ENCODE results near the gene SORCS2. TPM values are rescaled to one million over a fixed set of nuclear protein-coding genes. Genes with fewer than 3 reads are reported as not detected.

SORCS2 gene
- polyA plus RNA-seq, 1 donor (not counting 4 experiments of a cell fraction or from before 2014, with no cell fraction given): 0.09 TPM

GRCh38 chr4:7202411-7202810, 10.1 kb downstream of the SORCS2 start:
- no peak for DNase-seq (ENCODE audit: low read depth, low spot score)
- Histone ChIP-seq H3K79me2 (ENCODE audit: control insufficient read depth, insufficient read depth, low read length) (no peaks in the 10 kb centered on the region), H3K36me3 (ENCODE audit: control insufficient read depth in 2 of 2, extremely low read depth in 1 of 2, insufficient read depth in 2 of 2, low read length in 2 of 2) (no peaks in the 10 kb centered on the region), H3K27me3 (ENCODE audit: control insufficient read depth, extremely low read depth, insufficient read depth, low read length) (peaks cover 10% of the 10 kb centered on the region), H4K20me1 (ENCODE audit: control insufficient read depth, extremely low read depth, insufficient read depth, low read length) (no peaks in the 10 kb centered on the region), H3K4me3 (ENCODE audit: control insufficient read depth in 2 of 3, extremely low read depth in 1 of 3, insufficient read depth in 2 of 3, low read depth in 1 of 3, low read length in 3 of 3) (no peak overlapping the region), H2AFZ (ENCODE audit: control insufficient read depth, low read length) (no peak overlapping the region), H3K4me2 (ENCODE audit: control insufficient read depth, extremely low read depth, insufficient read depth, low read depth, low read length) (no peak overlapping the region), H3K9me1 (ENCODE audit: control insufficient read depth, extremely low read depth, insufficient read depth, low read length) (no peaks in the 10 kb centered on the region), H3K9ac (ENCODE audit: control insufficient read depth, extremely low read depth, insufficient read depth, low read length) (no peak overlapping the region), H3K9me3 (ENCODE audit: control insufficient read depth, low read depth, low read length) (no peaks in the 10 kb centered on the region), H3K27ac (ENCODE audit: control insufficient read depth, insufficient read depth, low read length) (no peak overlapping the region), H3K4me1 (ENCODE audit: control insufficient read depth, extremely low read depth, insufficient read depth, low read length) (peaks cover 14% of the 10 kb centered on the region)
- dilution Hi-C loops (cut with MboI; ENCODE audit: extremely low pct_ligation_motif_present, low sequenced_read_pairs): no loop called here
- TF ChIP-seq EZH2 (IDR thresholded peaks at IDR 0.05; ENCODE audit: low read length) (no peak), CTCF (optimal IDR thresholded peaks at IDR 0.05 in 1 of 3, IDR thresholded peaks at IDR 0.05 in 1 of 3, conservative IDR thresholded peaks at IDR 0.05 in 1 of 3; ENCODE audit: extremely low read depth in 1 of 3, insufficient read depth in 2 of 3, low read length in 3 of 3) (no peak)
- no peak for FAIRE-seq

- Histone ChIP-seq H3K4me2 (ENCODE audit: control insufficient read depth, extremely low read depth, insufficient read depth, low read depth, low read length) (no peak overlapping the region), H3K36me3 (ENCODE audit: control insufficient read depth in 2 of 2, extremely low read depth in 1 of 2, insufficient read depth in 2 of 2, low read length in 2 of 2) (no peaks in the 10 kb centered on the region), H3K9me3 (ENCODE audit: control insufficient read depth, low read depth, low read length) (no peaks in the 10 kb centered on the region), H3K4me1 (ENCODE audit: control insufficient read depth, extremely low read depth, insufficient read depth, low read length) (peaks cover 16% of the 10 kb centered on the region), H3K9me1 (ENCODE audit: control insufficient read depth, extremely low read depth, insufficient read depth, low read length) (no peaks in the 10 kb centered on the region), H2AFZ (ENCODE audit: control insufficient read depth, low read length) (no peak overlapping the region), H3K4me3 (ENCODE audit: control insufficient read depth in 2 of 3, extremely low read depth in 1 of 3, insufficient read depth in 2 of 3, low read depth in 1 of 3, low read length in 3 of 3) (no peak overlapping the region), H3K27ac (ENCODE audit: control insufficient read depth, insufficient read depth, low read length) (no peak overlapping the region), H3K9ac (ENCODE audit: control insufficient read depth, extremely low read depth, insufficient read depth, low read length) (no peak overlapping the region), H4K20me1 (ENCODE audit: control insufficient read depth, extremely low read depth, insufficient read depth, low read length) (no peaks in the 10 kb centered on the region), H3K27me3 (ENCODE audit: control insufficient read depth, extremely low read depth, insufficient read depth, low read length) (peaks cover 4% of the 10 kb centered on the region), H3K79me2 (ENCODE audit: control insufficient read depth, insufficient read depth, low read length) (no peaks in the 10 kb centered on the region)
- FAIRE-seq: no peak
- DNase-seq (ENCODE audit: low read depth, low spot score): no peak
- TF ChIP-seq EZH2 (IDR thresholded peaks at IDR 0.05; ENCODE audit: low read length) (no peak), CTCF (optimal IDR thresholded peaks at IDR 0.05 in 1 of 3, IDR thresholded peaks at IDR 0.05 in 1 of 3, conservative IDR thresholded peaks at IDR 0.05 in 1 of 3; ENCODE audit: extremely low read depth in 1 of 3, insufficient read depth in 2 of 3, low read length in 3 of 3) (no peak)
- dilution Hi-C loops (cut with MboI; ENCODE audit: extremely low pct_ligation_motif_present, low sequenced_read_pairs): no loop called here
Measured at GRCh38 chr4:7204656-7205387, 12.5 kb downstream of the SORCS2 start.

Data from keratinocyte (primary cell).